ENCODE results near the gene UBASH3B.

Gene UBASH3B

DNA sequence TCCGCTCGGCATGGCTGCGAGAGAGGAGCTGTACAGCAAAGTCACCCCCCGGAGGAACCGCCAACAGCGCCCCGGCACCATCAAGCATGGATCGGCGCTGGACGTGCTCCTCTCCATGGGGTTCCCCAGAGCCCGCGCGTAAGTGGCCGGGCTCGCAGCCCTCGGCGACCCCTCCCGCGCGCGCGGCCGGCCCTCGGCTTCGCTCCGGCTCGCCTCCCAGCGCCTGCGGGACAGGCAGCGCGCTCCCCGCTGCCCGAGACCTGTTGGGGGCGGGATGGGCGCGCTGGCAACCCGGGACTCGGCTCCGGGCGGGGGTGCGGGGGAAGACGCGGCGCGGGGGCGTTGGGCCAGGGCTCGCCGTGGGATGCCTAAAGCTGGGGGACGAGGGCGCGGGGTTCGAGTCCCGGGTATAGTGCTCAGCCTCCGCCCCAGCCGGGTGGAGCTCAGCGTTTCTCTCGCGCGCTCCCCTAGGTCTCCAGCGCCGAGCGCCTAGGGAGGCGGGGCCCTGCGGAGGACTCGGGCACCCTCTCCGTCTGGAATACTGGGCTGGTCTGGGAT lies 630 bp downstream of the UBASH3B start:
- peaks cover under 1 to 13% of the 10 kb centered on the region in 2 donors for H3K27me3 Mint-ChIP-seq

DNA sequence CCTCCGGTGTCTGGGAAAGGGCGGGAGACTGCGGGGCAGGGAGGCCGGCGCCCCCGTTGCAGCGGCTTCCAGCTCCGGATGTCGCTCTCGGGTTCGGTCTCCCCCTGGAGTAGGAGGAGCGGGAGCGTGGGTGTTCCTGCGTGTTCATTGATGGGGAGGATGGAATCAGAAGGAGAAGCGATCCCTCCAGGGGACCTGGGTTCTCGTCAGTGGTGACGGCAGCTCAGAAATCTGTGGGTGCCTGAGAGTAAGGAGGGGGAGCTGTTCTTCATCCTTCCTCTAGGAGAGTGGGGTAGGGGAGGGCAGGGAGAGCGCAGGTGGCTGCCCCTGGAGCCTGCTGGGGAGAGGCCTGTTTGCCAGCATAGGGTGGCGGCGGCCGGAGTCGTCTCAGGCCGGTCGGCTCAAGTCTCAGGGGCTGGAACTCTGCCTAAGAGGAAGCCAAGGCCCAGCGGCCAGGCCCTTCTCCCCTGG lies 1.1 kb downstream of the UBASH3B start:
- H3K27ac Mint-ChIP-seq = peak overlapping the region; percentile 65 to 78
- ATAC-seq (replicated peaks) (peak; percentile 40), DNase-seq (peak; percentile 5 to 10 (median 7))
- H3K9me3 Mint-ChIP-seq = no peaks in the 10 kb centered on the region
- H3K4me1 Mint-ChIP-seq (ENCODE audit: low read depth in 2 of 2) = peaks cover 22 to 36% of the 10 kb centered on the region in 2 donors
- peaks cover 0 to 12% of the 10 kb centered on the region in 2 donors for H3K27me3 Mint-ChIP-seq
- peaks cover 3% of the 10 kb centered on the region for H3K36me3 Mint-ChIP-seq (ENCODE audit: insufficient read depth)
- H3K4me3 Mint-ChIP-seq = peak overlapping the region; percentile 93 to 96

More for the DNA sequence above, 630 bp downstream of the UBASH3B start:
- DNase-seq (peak; percentile 26 to 36 (median 26)), ATAC-seq (replicated peaks) (peak; percentile 67)
- Mint-ChIP-seq H3K27ac (peak overlapping the region; percentile 65 to 86), H3K4me3 (peak overlapping the region; percentile 93 to 96), H3K36me3 (ENCODE audit: insufficient read depth) (peaks cover 3% of the 10 kb centered on the region), H3K4me1 (ENCODE audit: low read depth in 2 of 2) (peaks cover 22 to 36% of the 10 kb centered on the region in 2 donors), H3K9me3 (no peaks in the 10 kb centered on the region)

DNA sequence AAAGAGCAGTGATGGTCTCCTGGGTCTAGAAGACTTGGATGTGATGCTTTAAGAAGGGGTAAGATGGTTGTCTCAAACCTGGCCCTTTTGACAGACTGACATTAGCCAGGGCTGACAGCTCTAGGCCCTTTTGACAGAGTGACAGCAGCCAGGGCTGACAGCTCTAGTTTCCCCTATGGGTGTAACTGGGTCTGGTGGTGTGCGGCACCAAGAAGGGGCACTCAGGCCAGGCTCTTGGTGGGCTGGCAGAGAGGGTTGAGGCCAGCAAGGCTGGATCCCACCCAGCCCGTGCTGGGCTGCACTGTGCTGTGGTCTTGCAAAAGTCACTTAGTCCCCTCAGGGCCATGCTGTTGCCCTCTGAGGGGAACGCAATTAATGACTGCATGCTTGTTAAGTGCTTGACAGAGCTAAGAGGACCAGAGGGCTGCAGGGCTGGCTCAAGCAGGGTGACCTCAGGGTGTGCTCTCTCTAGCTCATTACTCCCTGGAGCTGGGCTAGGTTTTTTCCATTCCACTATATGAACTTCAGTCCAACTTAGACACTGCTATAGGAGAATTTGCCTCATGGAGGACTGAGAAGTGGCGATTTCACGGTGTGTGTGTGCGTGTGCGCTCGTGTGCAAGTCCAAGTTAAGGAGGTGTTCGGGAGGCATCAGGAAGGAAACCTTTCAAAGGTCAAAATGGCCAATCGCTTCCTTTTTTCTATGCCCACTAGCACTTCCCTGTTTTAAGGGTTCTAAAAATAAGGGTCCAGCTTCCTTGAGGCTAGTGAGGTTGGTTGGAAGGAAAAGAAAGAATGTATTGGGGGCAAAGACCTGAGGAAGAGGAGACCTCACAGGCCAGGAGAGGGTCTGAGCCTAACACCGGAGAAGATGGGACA lies 4.4 kb downstream of the UBASH3B start:
- H3K27me3 Mint-ChIP-seq = no peaks in the 10 kb centered on the region
- no peak overlapping the region for H3K4me3 Mint-ChIP-seq
- peaks cover 10% of the 10 kb centered on the region for H3K36me3 Mint-ChIP-seq (ENCODE audit: insufficient read depth)
- DNase-seq (no peak), ATAC-seq (replicated peaks) (no peak)
- peaks cover 31 to 48% of the 10 kb centered on the region in 2 donors for H3K4me1 Mint-ChIP-seq (ENCODE audit: low read depth in 2 of 2)
- peak overlapping the region in 1 of 2 donors; percentile 83 for H3K27ac Mint-ChIP-seq
- H3K9me3 Mint-ChIP-seq = no peaks in the 10 kb centered on the region

DNA sequence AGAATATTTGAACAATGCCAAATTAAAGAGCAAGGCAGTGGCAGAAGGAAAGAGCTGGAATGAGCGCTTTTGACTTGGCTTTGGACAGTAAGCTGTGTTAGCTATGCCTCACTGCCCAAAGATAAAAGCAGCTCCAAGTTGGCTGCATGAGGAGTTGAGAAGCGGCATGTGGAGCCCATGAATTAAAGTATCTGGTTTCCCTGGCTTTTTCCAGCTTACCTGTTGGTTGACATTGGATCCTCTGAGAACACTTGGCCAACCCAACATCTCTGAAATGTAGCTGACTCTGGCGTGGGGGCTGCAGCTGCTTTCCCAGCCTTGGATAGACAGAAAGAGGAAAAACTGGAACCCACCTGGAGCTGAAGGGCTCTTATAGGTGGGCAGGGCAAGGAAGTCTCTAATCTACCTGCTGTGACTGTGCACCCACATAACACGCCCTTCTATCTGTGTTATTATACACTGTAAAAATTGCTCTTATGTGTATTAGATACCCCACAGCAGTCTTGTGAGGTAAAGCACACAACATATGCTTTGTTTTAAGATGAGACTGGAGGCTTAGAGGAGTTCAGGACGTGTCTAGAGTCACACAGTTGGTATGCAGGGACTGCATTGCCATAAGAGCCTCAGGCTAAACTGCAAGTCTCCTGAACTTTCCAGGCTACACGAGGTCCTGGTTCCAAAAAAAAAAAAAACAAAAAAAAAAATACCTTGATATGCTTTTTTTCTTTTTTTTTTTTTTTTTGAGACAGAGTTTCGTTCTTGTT lies 5.8 kb downstream of the UBASH3B start:
- ATAC-seq (replicated peaks) (no peak), DNase-seq (no peak)
- no peak overlapping the region for H3K4me3 Mint-ChIP-seq
- H3K27ac Mint-ChIP-seq = no peak overlapping the region
- H3K36me3 Mint-ChIP-seq (ENCODE audit: insufficient read depth) = peaks cover 7% of the 10 kb centered on the region
- H3K4me1 Mint-ChIP-seq (ENCODE audit: low read depth in 2 of 2) = peaks cover 25 to 43% of the 10 kb centered on the region in 2 donors
- no peaks in the 10 kb centered on the region for H3K27me3 Mint-ChIP-seq
- no peaks in the 10 kb centered on the region for H3K9me3 Mint-ChIP-seq

DNA sequence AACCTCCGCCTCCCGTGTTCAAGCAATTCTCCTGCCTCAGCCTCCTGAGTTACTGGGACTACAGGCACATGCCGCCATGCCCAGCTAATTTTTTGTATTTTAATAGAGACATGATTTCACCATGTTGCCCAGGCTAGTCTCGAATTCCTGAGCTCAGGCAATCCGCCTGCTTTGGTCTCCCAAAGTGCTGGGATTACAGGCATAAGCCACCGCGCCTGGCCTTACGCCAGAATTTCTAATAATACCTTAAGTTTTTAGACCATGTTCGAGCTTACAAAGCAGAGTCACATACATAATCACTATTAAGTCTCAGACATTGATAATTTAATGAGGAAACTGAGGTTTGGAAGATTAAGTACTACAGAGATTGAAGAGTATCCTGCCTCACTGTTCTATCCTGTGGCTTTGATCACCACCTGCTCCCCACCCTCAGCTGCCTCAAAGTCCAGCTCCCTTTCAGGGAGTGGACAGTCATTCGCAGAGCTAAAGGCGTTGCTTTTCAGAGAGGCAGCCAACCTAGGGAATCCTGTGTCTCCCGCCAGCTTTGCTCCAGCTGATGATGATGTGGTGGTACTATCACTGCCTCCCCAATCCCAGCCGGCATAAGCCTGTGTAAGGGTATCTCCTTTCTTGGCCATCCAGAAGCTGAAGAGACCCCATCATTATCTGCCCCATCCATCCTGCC lies 7.7 kb downstream of the UBASH3B start:
- DNase-seq (no peak), ATAC-seq (replicated peaks) (no peak)
- peak overlapping the region in 1 of 2 donors; percentile 49 for H3K27ac Mint-ChIP-seq
- H3K4me3 Mint-ChIP-seq = no peak overlapping the region
- H3K9me3 Mint-ChIP-seq = no peaks in the 10 kb centered on the region
- H3K27me3 Mint-ChIP-seq = no peaks in the 10 kb centered on the region
- peaks cover 7% of the 10 kb centered on the region for H3K36me3 Mint-ChIP-seq (ENCODE audit: insufficient read depth)
- peaks cover 23 to 50% of the 10 kb centered on the region in 2 donors for H3K4me1 Mint-ChIP-seq (ENCODE audit: low read depth in 2 of 2)

DNA sequence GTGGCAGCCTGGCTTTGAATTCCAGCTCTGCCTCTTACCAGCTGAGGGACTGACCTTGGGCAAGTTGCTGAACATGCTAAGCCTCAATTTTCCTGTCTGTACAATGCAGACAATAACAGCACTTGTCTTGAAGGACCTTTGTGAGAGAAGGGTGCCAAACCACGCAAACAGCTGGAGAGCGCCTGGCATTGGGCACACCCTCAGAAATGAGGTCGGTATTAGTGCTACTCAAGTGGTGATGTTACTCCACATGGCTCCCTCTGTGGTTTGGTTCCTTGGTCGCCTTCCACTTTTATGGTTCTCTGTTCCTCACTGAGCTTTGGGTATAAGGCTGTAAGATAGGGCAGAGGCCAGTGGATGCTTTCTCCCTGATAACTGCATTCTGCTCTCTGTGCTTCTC lies 8.2 kb downstream of the UBASH3B start:
- peaks cover 29 to 55% of the 10 kb centered on the region in 2 donors for H3K4me1 Mint-ChIP-seq (ENCODE audit: low read depth in 2 of 2)
- no peaks in the 10 kb centered on the region for H3K9me3 Mint-ChIP-seq
- H3K27ac Mint-ChIP-seq = peak overlapping the region in 1 of 2 donors; percentile 49
- no peaks in the 10 kb centered on the region for H3K27me3 Mint-ChIP-seq
- DNase-seq (no peak), ATAC-seq (replicated peaks) (no peak)
- peaks cover 7% of the 10 kb centered on the region for H3K36me3 Mint-ChIP-seq (ENCODE audit: insufficient read depth)
- H3K4me3 Mint-ChIP-seq = no peak overlapping the region

DNA sequence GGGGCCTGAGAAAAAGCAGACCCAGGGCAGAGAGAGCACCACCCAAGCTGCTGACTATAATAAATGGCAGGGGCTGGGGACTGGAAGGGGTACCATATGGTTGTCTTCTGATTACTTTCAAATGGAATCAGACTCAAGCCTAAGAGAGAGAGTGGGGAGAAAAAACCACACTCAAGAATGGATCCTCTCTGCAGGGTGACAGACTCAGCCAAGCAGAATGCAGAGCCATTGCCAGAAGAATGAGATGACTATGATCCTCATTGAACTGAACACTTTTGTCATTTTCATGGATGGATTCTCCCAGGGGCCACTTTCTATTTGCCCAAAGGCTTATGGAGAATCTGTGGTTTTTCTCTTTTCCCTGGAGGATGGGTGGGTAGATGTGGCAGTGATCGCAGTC lies 8.7 kb downstream of the UBASH3B start:
- no peak overlapping the region for H3K4me3 Mint-ChIP-seq
- no peaks in the 10 kb centered on the region for H3K27me3 Mint-ChIP-seq
- peaks cover 32 to 55% of the 10 kb centered on the region in 2 donors for H3K4me1 Mint-ChIP-seq (ENCODE audit: low read depth in 2 of 2)
- peaks cover 7% of the 10 kb centered on the region for H3K36me3 Mint-ChIP-seq (ENCODE audit: insufficient read depth)
- no peak overlapping the region for H3K27ac Mint-ChIP-seq
- no peak for ATAC-seq (replicated peaks)
- DNase-seq = no peak
- H3K9me3 Mint-ChIP-seq = no peaks in the 10 kb centered on the region

DNA sequence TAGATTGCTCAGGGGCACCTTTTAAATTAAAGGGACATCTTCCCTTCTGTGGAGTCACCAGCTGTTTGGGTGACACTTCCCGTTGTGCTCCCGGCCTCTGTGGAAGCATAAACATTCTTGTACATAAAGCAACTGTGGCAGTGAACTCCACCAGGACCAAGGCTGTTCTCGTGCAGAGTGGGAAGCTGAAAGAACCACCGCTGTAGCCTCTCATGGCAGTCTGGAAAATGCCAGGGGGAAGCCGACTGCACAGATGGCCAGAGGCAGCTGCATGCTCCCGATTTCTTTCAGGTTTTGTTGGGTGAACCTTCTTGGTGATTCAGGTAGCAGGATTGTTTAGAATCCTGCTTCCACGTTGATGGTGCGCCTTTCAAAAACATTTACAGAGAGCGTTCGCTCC lies 10.3 kb downstream of the UBASH3B start:
- H3K27ac Mint-ChIP-seq = no peak overlapping the region

DNA sequence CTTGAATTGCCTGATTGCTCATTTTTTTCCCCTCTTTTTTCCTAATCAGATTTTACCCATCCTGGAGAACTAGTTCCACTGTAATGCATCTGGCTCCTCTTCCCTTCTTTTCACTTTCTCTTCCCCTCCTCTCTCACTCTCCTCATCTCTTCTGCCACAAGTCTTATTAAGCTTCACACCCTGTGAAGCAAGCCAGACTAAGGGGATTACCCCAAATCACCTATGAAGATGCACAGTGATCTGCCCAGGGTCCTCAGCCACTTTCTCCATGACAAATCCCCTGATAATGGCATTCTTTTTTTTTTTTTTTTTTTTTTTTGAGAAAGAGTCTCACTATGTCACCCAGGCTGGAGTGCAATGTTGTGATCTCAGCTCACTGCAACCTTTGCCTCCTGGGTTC lies 11.2 kb downstream of the UBASH3B start:
- H3K4me3 Mint-ChIP-seq = peak overlapping the region; percentile 54 to 69
- H3K36me3 Mint-ChIP-seq (ENCODE audit: insufficient read depth) = peaks cover 7% of the 10 kb centered on the region
- no peaks in the 10 kb centered on the region for H3K27me3 Mint-ChIP-seq
- DNase-seq (no peak), ATAC-seq (replicated peaks) (peak; percentile 62)
- peak overlapping the region; percentile 7 to 50 for H3K27ac Mint-ChIP-seq
- peaks cover 33 to 54% of the 10 kb centered on the region in 2 donors for H3K4me1 Mint-ChIP-seq (ENCODE audit: low read depth in 2 of 2)
- no peaks in the 10 kb centered on the region for H3K9me3 Mint-ChIP-seq

More for the DNA sequence above, 10.3 kb downstream of the UBASH3B start:
- peaks cover 33 to 54% of the 10 kb centered on the region in 2 donors for H3K4me1 Mint-ChIP-seq (ENCODE audit: low read depth in 2 of 2)
- no peaks in the 10 kb centered on the region for H3K9me3 Mint-ChIP-seq
- ATAC-seq (replicated peaks) = no peak
- H3K27me3 Mint-ChIP-seq = no peaks in the 10 kb centered on the region
- DNase-seq = no peak
- H3K4me3 Mint-ChIP-seq = peak overlapping the region in 1 of 2 donors; percentile 54
- peaks cover 7% of the 10 kb centered on the region for H3K36me3 Mint-ChIP-seq (ENCODE audit: insufficient read depth)

DNA sequence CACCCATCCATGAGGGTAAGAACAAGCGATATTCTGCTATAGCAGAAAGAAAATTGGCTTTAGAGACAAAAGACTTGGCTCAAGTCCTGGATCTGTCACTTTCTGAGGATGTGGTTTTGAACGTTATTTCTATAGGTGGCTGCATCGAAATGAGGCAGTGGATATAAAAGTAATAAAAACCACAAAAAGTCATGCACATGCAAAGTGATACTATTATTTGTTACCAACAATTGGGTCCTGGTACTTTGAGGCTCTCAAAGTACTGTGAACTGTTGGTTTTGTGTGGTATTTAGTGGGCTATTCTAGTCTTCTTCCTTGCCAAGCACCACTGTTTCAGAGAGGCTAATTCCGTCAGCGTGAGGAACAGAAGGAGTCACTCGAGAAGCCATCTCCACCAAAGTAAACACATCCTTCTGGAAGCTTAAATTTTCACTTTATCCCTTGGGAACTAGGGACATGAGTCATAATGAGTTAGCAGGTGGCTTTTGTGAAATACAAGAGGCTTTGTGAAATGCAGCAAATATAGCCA lies 13.1 kb downstream of the UBASH3B start:
- DNase-seq (peak in 1 of 3 experiments; percentile 19), ATAC-seq (replicated peaks) (peak; percentile 76)
- Mint-ChIP-seq H3K4me1 (ENCODE audit: low read depth in 2 of 2) (peaks cover 32 to 55% of the 10 kb centered on the region in 2 donors), H3K27me3 (no peaks in the 10 kb centered on the region), H3K27ac (peak overlapping the region; percentile 39 to 49), H3K4me3 (peak overlapping the region; percentile 51 to 57), H3K9me3 (no peaks in the 10 kb centered on the region), H3K36me3 (ENCODE audit: insufficient read depth) (peaks cover 3% of the 10 kb centered on the region)

DNA sequence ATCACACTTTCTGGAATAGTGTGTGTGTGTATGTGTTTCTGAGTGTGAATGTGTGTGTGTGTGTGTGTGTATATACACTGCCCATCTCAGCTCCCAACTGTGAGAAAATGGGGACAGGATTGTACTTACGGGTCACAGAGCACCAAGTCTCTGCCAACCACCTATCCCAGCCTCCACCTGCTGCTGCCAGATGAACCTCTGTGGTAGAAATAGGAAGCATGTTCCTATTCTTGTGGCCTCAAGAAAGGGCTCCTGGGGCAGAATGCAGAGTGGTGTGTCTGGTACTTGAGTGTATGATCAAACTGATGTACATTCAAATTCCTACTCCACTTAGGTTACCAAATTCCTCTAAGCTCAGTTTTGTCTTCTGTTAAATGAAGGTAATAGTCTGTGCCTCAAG lies 14.6 kb downstream of the UBASH3B start:
- Mint-ChIP-seq H3K27ac (peak overlapping the region; percentile 30 to 44), H3K27me3 (no peaks in the 10 kb centered on the region), H3K9me3 (no peaks in the 10 kb centered on the region), H3K36me3 (ENCODE audit: insufficient read depth) (peaks cover 4% of the 10 kb centered on the region), H3K4me3 (no peak overlapping the region), H3K4me1 (ENCODE audit: low read depth in 2 of 2) (peaks cover 28 to 49% of the 10 kb centered on the region in 2 donors)
- ATAC-seq (replicated peaks) (no peak), DNase-seq (no peak)

DNA sequence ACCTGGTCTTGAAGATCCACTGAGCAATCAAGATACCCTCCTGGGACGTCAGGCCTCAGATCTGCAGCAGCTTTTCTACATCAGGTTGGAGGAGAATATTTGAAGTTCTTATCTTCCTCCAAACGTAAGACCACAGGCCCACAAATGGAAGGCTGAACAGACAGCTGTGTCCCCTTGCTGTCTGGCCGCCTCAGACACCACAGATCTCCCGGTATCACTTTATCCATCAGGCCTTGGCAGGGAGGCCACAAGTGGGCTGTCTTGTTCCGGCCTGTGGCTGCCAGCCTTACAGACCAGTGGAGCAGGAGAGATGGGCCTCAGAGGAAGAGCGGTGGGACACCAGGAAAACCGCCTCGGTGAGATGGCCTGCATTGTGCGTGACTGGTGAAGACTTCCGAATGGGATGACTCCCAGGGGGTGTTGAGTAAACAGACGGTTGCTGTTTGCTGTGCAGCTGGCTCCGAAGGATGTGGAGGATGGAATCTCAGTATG lies 15.9 kb downstream of the UBASH3B start:
- H3K4me1 Mint-ChIP-seq (ENCODE audit: low read depth in 2 of 2) = peaks cover 36 to 56% of the 10 kb centered on the region in 2 donors
- H3K27me3 Mint-ChIP-seq = no peaks in the 10 kb centered on the region
- no peaks in the 10 kb centered on the region for H3K9me3 Mint-ChIP-seq
- H3K27ac Mint-ChIP-seq = no peak overlapping the region
- DNase-seq (no peak), ATAC-seq (replicated peaks) (no peak)
- peaks cover 4% of the 10 kb centered on the region for H3K36me3 Mint-ChIP-seq (ENCODE audit: insufficient read depth)
- H3K4me3 Mint-ChIP-seq = no peak overlapping the region
